Neutrophil (primary cell): Measurements from ENCODE around the gene HEATR1.

Experiments
- H3K27ac ChIP-seq: fragments of 200-600 bp; sonication (generic); 2 replicates; pipeline ENCODE4 v1.5.1; 2016; ENCODE audit warnings: mild to moderate bottlenecking, moderate library complexity
- H3K27me3 ChIP-seq: fragments of 200-600 bp; sonication (generic); 2 replicates; pipeline ENCODE4 v1.6.0; 2016; ENCODE audit warnings: mild to moderate bottlenecking
- H3K36me3 ChIP-seq: fragments of 200-600 bp; sonication (generic); 2 replicates; pipeline ENCODE4 v1.5.1; 2017
- H3K4me1 ChIP-seq, 2 experiments: fragments of 200-600 bp in 1 of 2; sonication (generic) in 1 of 2; 1 replicate in 1 of 2; 2 replicates in 1 of 2; pipeline versions ENCODE4 v1.5.1 to v1.6.1; 2013 to 2016; ENCODE audit warnings: low read depth in 1 of 2, low read length in 1 of 2, mild to moderate bottlenecking in 1 of 2, moderate library complexity in 1 of 2; ENCODE audit not compliant: control insufficient read depth in 1 of 2, insufficient read depth in 1 of 2
- H3K4me3 ChIP-seq, 2 experiments: fragments of 200-600 bp in 1 of 2; sonication (generic) in 1 of 2; 1 replicate in 1 of 2; 2 replicates in 1 of 2; pipeline ENCODE4 v1.5.1; 2013 to 2016; ENCODE audit warnings: low read depth in 1 of 2, low read length in 1 of 2, mild to moderate bottlenecking in 1 of 2, moderate library complexity in 1 of 2
- H3K9me3 ChIP-seq: fragments of 200-600 bp; sonication (generic); 2 replicates; pipeline ENCODE4 v1.5.1; 2016
- TF ChIP-seq, protein P1 (sequence below): fragments of 200-600 bp; sonication (generic); IDR thresholded peaks from 2 replicates; pipeline ENCODE4 v1.5.1; 2016; ENCODE audit warnings: antibody characterized with exemption

Gene HEATR1

GRCh38 chr1:236638945-236639344 lies 34.6 kb upstream of the HEATR1 start:
- Histone ChIP-seq H3K4me1 (no peaks in the 10 kb centered on the region), H3K27me3 (no peaks in the 10 kb centered on the region), H3K36me3 (no peaks in the 10 kb centered on the region), H3K9me3 (no peaks in the 10 kb centered on the region), H3K27ac (no peak overlapping the region), H3K4me3 (no peak overlapping the region)
- TF ChIP-seq, protein P1, sequence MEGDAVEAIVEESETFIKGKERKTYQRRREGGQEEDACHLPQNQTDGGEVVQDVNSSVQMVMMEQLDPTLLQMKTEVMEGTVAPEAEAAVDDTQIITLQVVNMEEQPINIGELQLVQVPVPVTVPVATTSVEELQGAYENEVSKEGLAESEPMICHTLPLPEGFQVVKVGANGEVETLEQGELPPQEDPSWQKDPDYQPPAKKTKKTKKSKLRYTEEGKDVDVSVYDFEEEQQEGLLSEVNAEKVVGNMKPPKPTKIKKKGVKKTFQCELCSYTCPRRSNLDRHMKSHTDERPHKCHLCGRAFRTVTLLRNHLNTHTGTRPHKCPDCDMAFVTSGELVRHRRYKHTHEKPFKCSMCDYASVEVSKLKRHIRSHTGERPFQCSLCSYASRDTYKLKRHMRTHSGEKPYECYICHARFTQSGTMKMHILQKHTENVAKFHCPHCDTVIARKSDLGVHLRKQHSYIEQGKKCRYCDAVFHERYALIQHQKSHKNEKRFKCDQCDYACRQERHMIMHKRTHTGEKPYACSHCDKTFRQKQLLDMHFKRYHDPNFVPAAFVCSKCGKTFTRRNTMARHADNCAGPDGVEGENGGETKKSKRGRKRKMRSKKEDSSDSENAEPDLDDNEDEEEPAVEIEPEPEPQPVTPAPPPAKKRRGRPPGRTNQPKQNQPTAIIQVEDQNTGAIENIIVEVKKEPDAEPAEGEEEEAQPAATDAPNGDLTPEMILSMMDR: no peak

GRCh38 chr1:236636017-236636416 lies 31.7 kb upstream of the HEATR1 start:
- Histone ChIP-seq H3K27me3 (no peaks in the 10 kb centered on the region), H3K4me3 (no peak overlapping the region), H3K27ac (no peak overlapping the region), H3K9me3 (no peaks in the 10 kb centered on the region), H3K4me1 (no peaks in the 10 kb centered on the region), H3K36me3 (no peaks in the 10 kb centered on the region)
- TF ChIP-seq, protein P1: no peak

- TF ChIP-seq, protein P1: no peak
- Histone ChIP-seq H3K9me3 (no peaks in the 10 kb centered on the region), H3K27me3 (peaks cover 45% of the 10 kb centered on the region), H3K4me1 (no peaks in the 10 kb centered on the region), H3K36me3 (no peaks in the 10 kb centered on the region), H3K27ac (no peak overlapping the region), H3K4me3 (no peak overlapping the region)
Measured at GRCh38 chr1:236627727-236628408, 23.6 kb upstream of the HEATR1 start.

DNA sequence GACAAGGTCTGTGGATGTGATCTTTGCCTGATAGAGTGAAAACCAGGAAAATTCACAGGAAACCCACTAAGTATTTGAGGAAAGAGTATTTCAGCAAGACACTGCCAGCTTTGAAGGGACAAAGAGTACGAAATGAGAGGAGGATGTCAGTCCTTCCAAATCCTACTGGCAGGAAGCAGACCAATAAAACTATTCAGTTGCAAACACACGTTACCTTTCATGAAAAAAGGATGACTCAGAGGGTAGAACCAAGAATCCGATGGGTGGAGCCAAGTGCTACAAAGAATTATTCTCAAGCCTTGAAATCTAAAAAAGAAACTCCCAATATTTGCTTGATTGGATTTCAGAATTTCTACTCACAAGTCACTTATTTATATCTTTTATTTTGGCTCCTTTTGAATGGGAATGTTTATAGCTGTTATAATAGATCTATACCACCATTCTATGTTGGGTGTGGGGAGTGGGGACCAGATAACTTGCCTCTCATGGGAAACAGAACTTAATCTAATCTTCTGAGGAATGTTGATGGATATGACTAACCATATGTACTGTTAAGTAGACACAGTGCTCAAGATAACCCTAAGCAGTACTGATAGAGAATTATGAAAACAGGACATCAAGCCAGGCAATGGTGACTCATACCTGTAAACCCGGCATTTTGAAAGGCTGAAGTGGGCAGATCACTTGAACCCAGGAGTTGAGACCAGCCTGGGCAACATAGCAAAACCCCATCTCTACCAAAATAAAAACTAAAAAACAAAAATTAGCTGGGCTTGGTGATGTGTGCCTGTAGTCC lies 19.3 kb upstream of the HEATR1 start:
- Histone ChIP-seq H3K36me3 (no peaks in the 10 kb centered on the region), H3K9me3 (no peaks in the 10 kb centered on the region), H3K27me3 (peaks cover 62% of the 10 kb centered on the region), H3K27ac (no peak overlapping the region), H3K4me3 (no peak overlapping the region), H3K4me1 (no peaks in the 10 kb centered on the region)
- TF ChIP-seq, protein P1: no peak

DNA sequence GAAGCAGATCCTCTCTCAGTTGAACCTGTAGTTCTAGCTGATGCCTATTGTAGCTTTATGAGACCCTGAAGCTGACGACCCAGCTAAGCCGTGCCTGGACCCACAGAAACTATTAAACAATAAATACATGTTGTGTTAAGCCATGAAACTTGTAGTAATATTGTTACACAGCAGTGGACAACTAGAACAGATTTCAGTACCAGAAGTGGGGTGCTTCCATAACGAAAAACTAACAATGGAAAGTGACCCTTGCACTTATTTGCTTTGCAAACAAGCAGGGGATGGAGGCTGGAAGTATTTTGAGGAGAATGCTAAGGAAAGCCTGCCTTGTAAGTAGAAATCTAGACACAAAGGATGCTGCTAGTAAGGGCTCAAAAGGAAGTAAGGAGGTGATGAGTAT lies 18.1 kb upstream of the HEATR1 start:
- H3K36me3 ChIP-seq: no peaks in the 10 kb centered on the region
- no peak overlapping the region for H3K27ac ChIP-seq

More for the DNA sequence above, 18.1 kb upstream of the HEATR1 start:
- peaks cover 64% of the 10 kb centered on the region for H3K27me3 ChIP-seq
- no peak overlapping the region for H3K4me3 ChIP-seq
- TF ChIP-seq, protein P1: no peak
- no peaks in the 10 kb centered on the region for H3K9me3 ChIP-seq
- H3K4me1 ChIP-seq: no peaks in the 10 kb centered on the region
